DOHH2 (cell line): ENCODE data around the gene SLC39A11.

Experiments used
- EZH2phosphoT487 ChIP-seq: fragments of 200-600 bp; sonication (generic); IDR thresholded peaks from 2 replicates; pipeline ENCODE4 v1.6.1; 2017; ENCODE audit warnings: borderline replicate concordance, mild to moderate bottlenecking, antibody characterized with exemption, low read length, moderate library complexity, mixed read lengths
- TF ChIP-seq, protein P1 (sequence below): fragments of 200-600 bp; sonication (generic); IDR thresholded peaks from one replicate; pipeline ENCODE4 v1.5.1; 2014; ENCODE audit warnings: antibody characterized with exemption, mild to moderate bottlenecking, low read depth, low read length; ENCODE audit not compliant: poor library complexity, severe bottlenecking

DNA sequence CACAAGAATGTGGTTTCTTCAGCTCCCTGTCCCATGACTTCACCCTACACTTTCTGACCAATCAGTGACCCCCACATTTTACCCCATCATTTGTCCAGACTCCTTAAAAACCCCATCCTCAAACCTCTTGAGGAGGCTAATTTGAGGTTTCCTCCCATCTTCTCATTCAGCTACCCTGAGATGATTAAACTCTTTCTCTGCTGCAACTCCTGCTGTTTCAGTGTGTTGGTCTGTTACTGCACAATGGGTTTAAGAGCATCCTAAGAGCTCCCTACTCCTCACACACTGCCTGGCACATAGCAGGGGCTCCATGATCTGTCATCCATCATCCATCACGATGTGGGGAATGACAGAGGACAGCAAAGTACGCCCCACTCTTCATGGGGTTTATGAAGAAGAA lies 212.6 kb downstream of the SLC39A11 start:
- TF ChIP-seq, protein P1, sequence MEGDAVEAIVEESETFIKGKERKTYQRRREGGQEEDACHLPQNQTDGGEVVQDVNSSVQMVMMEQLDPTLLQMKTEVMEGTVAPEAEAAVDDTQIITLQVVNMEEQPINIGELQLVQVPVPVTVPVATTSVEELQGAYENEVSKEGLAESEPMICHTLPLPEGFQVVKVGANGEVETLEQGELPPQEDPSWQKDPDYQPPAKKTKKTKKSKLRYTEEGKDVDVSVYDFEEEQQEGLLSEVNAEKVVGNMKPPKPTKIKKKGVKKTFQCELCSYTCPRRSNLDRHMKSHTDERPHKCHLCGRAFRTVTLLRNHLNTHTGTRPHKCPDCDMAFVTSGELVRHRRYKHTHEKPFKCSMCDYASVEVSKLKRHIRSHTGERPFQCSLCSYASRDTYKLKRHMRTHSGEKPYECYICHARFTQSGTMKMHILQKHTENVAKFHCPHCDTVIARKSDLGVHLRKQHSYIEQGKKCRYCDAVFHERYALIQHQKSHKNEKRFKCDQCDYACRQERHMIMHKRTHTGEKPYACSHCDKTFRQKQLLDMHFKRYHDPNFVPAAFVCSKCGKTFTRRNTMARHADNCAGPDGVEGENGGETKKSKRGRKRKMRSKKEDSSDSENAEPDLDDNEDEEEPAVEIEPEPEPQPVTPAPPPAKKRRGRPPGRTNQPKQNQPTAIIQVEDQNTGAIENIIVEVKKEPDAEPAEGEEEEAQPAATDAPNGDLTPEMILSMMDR = no peak
- no peak for TF ChIP-seq EZH2phosphoT487
